HepG2 (cell line): ENCODE data around the gene PAXIP1. TPM values are rescaled to one million over a fixed set of nuclear protein-coding genes. Genes with fewer than 3 reads are reported as not detected.

Experiments used
- ATAC-seq: fragments of 200-7000 bp; cut with Tn5 transposase; 3 replicates; pipeline ENCODE4 v1.9.1; 2020; ENCODE audit warnings: mild to moderate bottlenecking, moderate library complexity
- BruUV-seq: library from RNA; stranded (reverse); fragments of 400-500 nt; replicated peaks from 2 replicates; lab custom pipeline; 2021; lab: Mats Ljungman, UMichigan
- CTCF ChIA-PET: fragments of 300-600 bp; formaldehyde crosslinking; extraction: SDS; loops from one replicate; lab custom pipeline; 2021; ENCODE audit warnings: low total read pairs, inconsistent platforms, low intra/inter-chr PET ratio; lab: Yijun Ruan, JAX
- POLR2A ChIA-PET: fragments of 350-600 bp; sonication (Branson Sonifier 250); formaldehyde crosslinking; loops from one replicate; lab custom pipeline; 2020; ENCODE audit warnings: antibody characterized with exemption, inconsistent platforms; lab: Yijun Ruan, JAX
- DNase-seq: peaks from one replicate; pipeline ENCODE4 v3.0.0-alpha.2; 2015; ENCODE audit warnings: low spot score
- FAIRE-seq: peaks from 3 replicates; lab custom pipeline; 2011; peaks lifted over from hg19 to GRCh38; lab: Jason Lieb, UNC
- H2AFZ ChIP-seq: one replicate; pipeline ENCODE4 v1.6.1; 2011; ENCODE audit warnings: low read length, inconsistent platforms
- H3K27ac ChIP-seq: fragments of 300-600 bp; 3 replicates; pipeline ENCODE4 v1.8.0; 2011; ENCODE audit warnings: mixed run types, mild to moderate bottlenecking, mixed read lengths, low read length, inconsistent platforms; ENCODE audit not compliant: insufficient read depth; ENCODE audit errors: extremely low read length
- H3K27me3 ChIP-seq, 2 experiments: fragments of 200-600 bp in 1 of 2; 2 replicates in 1 of 2; 3 replicates in 1 of 2; pipeline versions ENCODE4 v1.6.0 to v1.8.0; 2011; ENCODE audit warnings: low read length in 2 of 2, mild to moderate bottlenecking in 2 of 2, moderate library complexity in 2 of 2, inconsistent platforms in 1 of 2; ENCODE audit not compliant: insufficient read depth in 2 of 2, control insufficient read depth in 1 of 2
- H3K36me3 ChIP-seq, 2 experiments: fragments of 200-600 bp in 1 of 2; replicated peaks in 1 of 2; 2 replicates in 1 of 2; 3 replicates in 1 of 2; pipeline versions ENCODE4 v1.5.1 to v1.8.0; 2011; ENCODE audit warnings: low read length in 2 of 2, inconsistent platforms in 1 of 2; ENCODE audit not compliant: insufficient read depth in 2 of 2, control insufficient read depth in 1 of 2
- H3K4me1 ChIP-seq: 2 replicates; pipeline ENCODE4 v1.5.1; 2012; ENCODE audit warnings: low read length, inconsistent platforms; ENCODE audit not compliant: insufficient read depth
- H3K4me2 ChIP-seq: 2 replicates; pipeline ENCODE4 v1.6.0; 2011; ENCODE audit warnings: low read depth, low read length, inconsistent platforms
- H3K4me3 ChIP-seq, 3 experiments: fragments of 200-600 bp in 1 of 3; sonication (generic), shearing (Covaris generic) in 1 of 3; replicated peaks in 1 of 3; 2 replicates each; pipeline ENCODE4 v1.5.1; 2011 to 2016; ENCODE audit warnings: low read length in 3 of 3, inconsistent platforms in 2 of 3, low read depth in 2 of 3, mild to moderate bottlenecking in 2 of 3, control low read depth in 1 of 3, mixed read lengths in 1 of 3; ENCODE audit not compliant: insufficient read depth in 1 of 3
- H3K79me2 ChIP-seq: one replicate; pipeline ENCODE4 v1.6.1; 2011; ENCODE audit warnings: low read length, inconsistent platforms; ENCODE audit not compliant: insufficient read depth
- H3K9ac ChIP-seq: 2 replicates; pipeline ENCODE4 v1.6.0; 2011; ENCODE audit warnings: mild to moderate bottlenecking, low read depth, low read length, inconsistent platforms; ENCODE audit not compliant: insufficient read depth
- H3K9me3 ChIP-seq: 2 replicates; pipeline ENCODE4 v1.5.1; 2012; ENCODE audit warnings: mild to moderate bottlenecking, low read length
- H4K20me1 ChIP-seq: 2 replicates; pipeline ENCODE4 v1.6.0; 2011; ENCODE audit warnings: inconsistent platforms, mild to moderate bottlenecking, low read length, moderate library complexity; ENCODE audit not compliant: insufficient read depth
- FIP1L1 ChIP-seq: fragments of 200-400 bp; formaldehyde crosslinking; IDR thresholded peaks from 2 replicates; pipeline ENCODE4 v1.6.1; 2018; ENCODE audit warnings: low read depth, mild to moderate bottlenecking, low read length, moderate library complexity, borderline replicate concordance; ENCODE audit not compliant: insufficient read depth
- HIVEP1 ChIP-seq: sonication (generic); formaldehyde crosslinking; IDR thresholded peaks from 2 replicates; pipeline ENCODE4 v1.4.0; 2020; ENCODE audit warnings: mild to moderate bottlenecking, missing genetic modification reagents
- KDM3A ChIP-seq: IDR thresholded peaks from 2 replicates; pipeline ENCODE4 v1.6.1; 2018; ENCODE audit warnings: low read depth, missing compliant biosample characterization
- NFIB ChIP-seq: sonication (generic); formaldehyde crosslinking; IDR thresholded peaks from 2 replicates; pipeline ENCODE4 v1.9.0; 2021; ENCODE audit warnings: missing genetic modification reagents, mild to moderate bottlenecking, borderline replicate concordance
- RERE ChIP-seq: IDR thresholded peaks from 2 replicates; pipeline ENCODE4 v1.6.1; 2016; ENCODE audit warnings: low read depth, missing genetic modification reagents, missing compliant biosample characterization
- ZBTB1 ChIP-seq: sonication (generic); formaldehyde crosslinking; IDR thresholded peaks from 2 replicates; pipeline ENCODE4 v1.4.0; 2020; ENCODE audit warnings: missing genetic modification reagents, borderline replicate concordance
- ZNF441 ChIP-seq: sonication (generic); formaldehyde crosslinking; IDR thresholded peaks from 2 replicates; pipeline ENCODE4 v1.7.0; 2021; ENCODE audit warnings: missing genetic modification reagents, borderline replicate concordance
- ZNF550 ChIP-seq: sonication (generic); formaldehyde crosslinking; IDR thresholded peaks from 2 replicates; pipeline ENCODE4 v1.4.0; 2020; ENCODE audit warnings: mild to moderate bottlenecking, missing genetic modification reagents, borderline replicate concordance
- ZNF7 ChIP-seq: IDR thresholded peaks from 2 replicates; pipeline ENCODE4 v1.6.1; 2016; ENCODE audit warnings: missing biosample characterization, missing genetic modification reagents
- WGBS: methylation state at CpG from one replicate; pipeline ENCODE4 v1.1.6; 2017; ENCODE audit warnings: low lambda C conversion rate; 5-methylcytosine and 5-hydroxymethylcytosine counted together
- in situ Hi-C: cut with HindIII; loops from 2 replicates; pipeline ENCODE4 v1.10.0; 2017; ENCODE audit warnings: low pct_unique_long_range_greater_than_20kb; ENCODE audit not compliant: extremely low pct_ligation_motif_present
- intact Hi-C: fragments of 100-400 bp; cut with micrococcal nuclease; formaldehyde crosslinking; loops from one replicate; pipeline ENCODE4 v1.10.0; 2022; ENCODE audit not compliant: unreplicated experiment
- polyA plus RNA-seq, 8 experiments: library from polyadenylated mRNA; depleted of rRNA in 3 of 8; stranded (reverse) in 7 of 8; unstranded in 1 of 8; fragments of >200 nt; fragmentation: Illumina TruSeq in 4 of 8; extraction: Trizol in 4 of 8; gene quantifications; 2 replicates each; pipeline versions ENCODE4 v1.2.1 to v1.2.3, GENCODE V29; 2011 to 2016; ENCODE audit warnings: low read depth in 4 of 8, missing spikeins in 1 of 8, mixed read lengths in 1 of 8; ENCODE audit not compliant: insufficient read depth in 1 of 8
- total RNA-seq, 5 experiments: library from RNA; depleted of rRNA; stranded (reverse); fragments of >200 nt; fragmentation: Illumina TruSeq; extraction: Trizol; gene quantifications; 2 replicates each; pipeline ENCODE4 v1.2.3, GENCODE V29; 2016; ENCODE audit warnings: low read depth in 1 of 5

PAXIP1 gene
- total and polyA plus RNA-seq, 2 of the 13 experiments (the other 11 are each of a cell fraction or from before 2014, with no cell fraction given): 11.6 to 16.2 TPM

DNA sequence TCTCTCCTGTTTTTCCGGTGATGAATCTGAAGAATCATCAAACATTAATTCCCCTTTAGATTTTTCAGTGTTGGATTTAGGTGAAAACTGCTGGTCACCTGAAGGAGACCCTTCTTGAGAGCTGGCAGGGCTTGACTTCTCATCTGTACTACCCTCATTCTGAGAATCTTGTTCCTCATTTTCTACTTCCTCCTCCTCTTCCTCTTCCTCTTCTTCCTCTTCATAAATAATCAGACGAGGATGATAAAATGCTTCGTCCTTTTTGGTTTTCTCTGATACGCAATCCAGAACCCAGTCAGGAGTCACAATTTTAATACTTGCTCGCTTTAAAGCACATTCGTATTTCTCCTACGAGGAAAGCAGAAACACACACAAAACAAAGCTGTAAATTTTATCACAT is 26.9 kb downstream of the PAXIP1 start:
- H3K4me3 ChIP-seq: no peak overlapping the region
- FAIRE-seq (no peak), DNase-seq (no peak), ATAC-seq (no peak)
- no peak overlapping the region for H3K4me2 ChIP-seq
- H4K20me1 ChIP-seq: no peaks in the 10 kb centered on the region
- H3K4me1 ChIP-seq: no peaks in the 10 kb centered on the region
- H3K36me3 ChIP-seq: peaks cover 15 to 55% of the 10 kb centered on the region in 2 experiments; a peak in 4 of 5 replicates
- H2AFZ ChIP-seq: no peak overlapping the region
- 96% methylated on average over 7 of the region's 7 CpGs for WGBS
- no peak overlapping the region for H3K9ac ChIP-seq
- no peaks in the 10 kb centered on the region for H3K79me2 ChIP-seq
- CTCF ChIA-PET: no interaction called here
- intact Hi-C loops (no loop called here), in situ Hi-C loops (no loop called here)
- POLR2A ChIA-PET: no interaction called here
- H3K27me3 ChIP-seq: no peaks in the 10 kb centered on the region
- TF ChIP-seq NFIB: no peak
- no peak for TF ChIP-seq RERE
- no peak for TF ChIP-seq ZNF441 (CRISPR knock-in tag)
- no peak for TF ChIP-seq ZNF550 (CRISPR knock-in tag)
- no peak for TF ChIP-seq KDM3A (CRISPR knock-in tag)
- no peak for TF ChIP-seq ZBTB1 (CRISPR knock-in tag)
- TF ChIP-seq HIVEP1 (CRISPR knock-in tag): no peak
- no peak for TF ChIP-seq ZNF7 (CRISPR knock-in tag)
- TF ChIP-seq FIP1L1: no peak
- BruUV-seq: no TSS peak
- H3K9me3 ChIP-seq: no peaks in the 10 kb centered on the region
- H3K27ac ChIP-seq: no peak overlapping the region
